K562 (cell line): ENCODE measurements around the gene SAMD11. TPM values are rescaled to one million over a fixed set of nuclear protein-coding genes. Genes with fewer than 3 reads are reported as not detected.

Experiments
- ZFX ChIP-seq: sonication (generic); formaldehyde crosslinking; IDR thresholded peaks from 2 replicates; pipeline ENCODE4 v1.8.0; 2022; ENCODE audit warnings: mild to moderate bottlenecking, missing genetic modification reagents, moderate library complexity
- polyA plus RNA-seq, 8 experiments: library from polyadenylated mRNA; depleted of rRNA in 4 of 8; stranded (reverse) in 5 of 8; unstranded in 3 of 8; fragments of >200 nt; fragmentation: Nextera tagmentation in 2 of 8; fragmentation: Illumina TruSeq in 1 of 8; extraction: Ambion mirVana in 2 of 8; extraction: Trizol in 1 of 8; gene quantifications; 2 replicates each; pipeline versions ENCODE4 v1.2.1 to v1.2.3, GENCODE V29; 2011 to 2014; ENCODE audit warnings: inconsistent platforms in 1 of 8, missing spikeins in 1 of 8
- total RNA-seq, 7 experiments: library from RNA; depleted of rRNA in 6 of 7; stranded (reverse); fragments of >200 nt in 6 of 7; fragmentation: Illumina TruSeq in 2 of 7; extraction: Trizol in 2 of 7; gene quantifications; 2 replicates each; pipeline versions ENCODE4 v1.2.1 to v1.2.3, GENCODE V29; 2011 to 2021; ENCODE audit warnings: low replicate concordance in 1 of 7
- TF ChIP-seq, protein P1 (sequence below): fragments of 250-450 bp; sonication (Bioruptor Pico); IDR thresholded peaks from 2 replicates; pipeline ENCODE4 v1.8.0; 2022; ENCODE audit warnings: inconsistent platforms, mild to moderate bottlenecking, moderate library complexity, borderline replicate concordance
- TF ChIP-seq, protein P2 (sequence below): sonication (generic); formaldehyde crosslinking; IDR thresholded peaks from 2 replicates; pipeline ENCODE4 v1.8.0; 2022; ENCODE audit warnings: mild to moderate bottlenecking, missing genetic modification reagents
- TF ChIP-seq, protein P3 (sequence below): fragments of 250-450 bp; sonication (Bioruptor Pico); IDR thresholded peaks from 2 replicates; pipeline ENCODE4 v1.8.0; 2021; ENCODE audit warnings: borderline replicate concordance, mild to moderate bottlenecking, moderate library complexity; ENCODE audit not compliant: poor library complexity, severe bottlenecking
- TF ChIP-seq, protein P4 (sequence below): fragments of 250-450 bp; sonication (Bioruptor Pico); IDR thresholded peaks from 2 replicates; pipeline ENCODE4 v1.4.0; 2020
- TF ChIP-seq, protein P5 (sequence below): fragments of 200-800 bp; sonication (Bioruptor generic); IDR thresholded peaks from 2 replicates; pipeline ENCODE4 v1.6.1; 2017; ENCODE audit warnings: missing genetic modification characterization, missing compliant biosample characterization

The SAMD11 gene
- total and polyA plus RNA-seq, 9 of the 15 experiments (the other 6 are each of a cell fraction or from before 2014, with no cell fraction given) = 0.07 to 0.82 (median 0.11) TPM; not detected in 2

DNA sequence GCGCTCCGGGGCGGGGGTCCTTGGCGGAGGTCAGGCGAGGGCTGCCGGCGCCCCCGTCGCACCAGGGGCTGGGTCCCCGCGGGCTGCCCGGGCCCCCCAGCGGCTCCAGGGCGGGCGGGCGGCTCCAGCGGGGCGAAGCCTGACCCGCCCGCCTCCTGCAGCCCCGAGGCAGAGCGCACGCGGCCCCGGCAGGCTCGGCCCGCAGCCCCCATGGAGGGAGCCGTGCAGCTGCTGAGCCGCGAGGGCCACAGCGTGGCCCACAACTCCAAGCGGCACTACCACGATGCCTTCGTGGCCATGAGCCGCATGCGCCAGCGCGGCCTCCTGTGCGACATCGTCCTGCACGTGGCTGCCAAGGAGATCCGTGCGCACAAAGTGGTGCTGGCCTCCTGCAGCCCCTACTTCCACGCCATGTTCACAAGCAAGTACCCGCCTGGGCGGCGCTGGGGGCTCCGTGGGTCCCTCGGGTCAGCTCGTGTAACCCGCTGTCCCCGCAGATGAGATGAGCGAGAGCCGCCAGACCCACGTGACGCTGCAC is 37.5 kb downstream of the SAMD11 start (continued):
- TF ChIP-seq, protein P1, sequence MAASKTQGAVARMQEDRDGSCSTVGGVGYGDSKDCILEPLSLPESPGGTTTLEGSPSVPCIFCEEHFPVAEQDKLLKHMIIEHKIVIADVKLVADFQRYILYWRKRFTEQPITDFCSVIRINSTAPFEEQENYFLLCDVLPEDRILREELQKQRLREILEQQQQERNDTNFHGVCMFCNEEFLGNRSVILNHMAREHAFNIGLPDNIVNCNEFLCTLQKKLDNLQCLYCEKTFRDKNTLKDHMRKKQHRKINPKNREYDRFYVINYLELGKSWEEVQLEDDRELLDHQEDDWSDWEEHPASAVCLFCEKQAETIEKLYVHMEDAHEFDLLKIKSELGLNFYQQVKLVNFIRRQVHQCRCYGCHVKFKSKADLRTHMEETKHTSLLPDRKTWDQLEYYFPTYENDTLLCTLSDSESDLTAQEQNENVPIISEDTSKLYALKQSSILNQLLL (CRISPR knock-in tag) = no peak
- TF ChIP-seq, protein P2, sequence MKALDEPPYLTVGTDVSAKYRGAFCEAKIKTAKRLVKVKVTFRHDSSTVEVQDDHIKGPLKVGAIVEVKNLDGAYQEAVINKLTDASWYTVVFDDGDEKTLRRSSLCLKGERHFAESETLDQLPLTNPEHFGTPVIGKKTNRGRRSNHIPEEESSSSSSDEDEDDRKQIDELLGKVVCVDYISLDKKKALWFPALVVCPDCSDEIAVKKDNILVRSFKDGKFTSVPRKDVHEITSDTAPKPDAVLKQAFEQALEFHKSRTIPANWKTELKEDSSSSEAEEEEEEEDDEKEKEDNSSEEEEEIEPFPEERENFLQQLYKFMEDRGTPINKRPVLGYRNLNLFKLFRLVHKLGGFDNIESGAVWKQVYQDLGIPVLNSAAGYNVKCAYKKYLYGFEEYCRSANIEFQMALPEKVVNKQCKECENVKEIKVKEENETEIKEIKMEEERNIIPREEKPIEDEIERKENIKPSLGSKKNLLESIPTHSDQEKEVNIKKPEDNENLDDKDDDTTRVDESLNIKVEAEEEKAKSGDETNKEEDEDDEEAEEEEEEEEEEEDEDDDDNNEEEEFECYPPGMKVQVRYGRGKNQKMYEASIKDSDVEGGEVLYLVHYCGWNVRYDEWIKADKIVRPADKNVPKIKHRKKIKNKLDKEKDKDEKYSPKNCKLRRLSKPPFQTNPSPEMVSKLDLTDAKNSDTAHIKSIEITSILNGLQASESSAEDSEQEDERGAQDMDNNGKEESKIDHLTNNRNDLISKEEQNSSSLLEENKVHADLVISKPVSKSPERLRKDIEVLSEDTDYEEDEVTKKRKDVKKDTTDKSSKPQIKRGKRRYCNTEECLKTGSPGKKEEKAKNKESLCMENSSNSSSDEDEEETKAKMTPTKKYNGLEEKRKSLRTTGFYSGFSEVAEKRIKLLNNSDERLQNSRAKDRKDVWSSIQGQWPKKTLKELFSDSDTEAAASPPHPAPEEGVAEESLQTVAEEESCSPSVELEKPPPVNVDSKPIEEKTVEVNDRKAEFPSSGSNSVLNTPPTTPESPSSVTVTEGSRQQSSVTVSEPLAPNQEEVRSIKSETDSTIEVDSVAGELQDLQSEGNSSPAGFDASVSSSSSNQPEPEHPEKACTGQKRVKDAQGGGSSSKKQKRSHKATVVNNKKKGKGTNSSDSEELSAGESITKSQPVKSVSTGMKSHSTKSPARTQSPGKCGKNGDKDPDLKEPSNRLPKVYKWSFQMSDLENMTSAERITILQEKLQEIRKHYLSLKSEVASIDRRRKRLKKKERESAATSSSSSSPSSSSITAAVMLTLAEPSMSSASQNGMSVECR (CRISPR knock-in tag) = 0 out of 2 replicates have a peak, but pooled peaks have one; percentile 40
- TF ChIP-seq ZFX (CRISPR knock-in tag) = peak; percentile 6; the same call in 1 of the 2 replicates
- TF ChIP-seq, protein P3, sequence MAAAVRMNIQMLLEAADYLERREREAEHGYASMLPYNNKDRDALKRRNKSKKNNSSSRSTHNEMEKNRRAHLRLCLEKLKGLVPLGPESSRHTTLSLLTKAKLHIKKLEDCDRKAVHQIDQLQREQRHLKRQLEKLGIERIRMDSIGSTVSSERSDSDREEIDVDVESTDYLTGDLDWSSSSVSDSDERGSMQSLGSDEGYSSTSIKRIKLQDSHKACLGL = no peak
- TF ChIP-seq, protein P4, sequence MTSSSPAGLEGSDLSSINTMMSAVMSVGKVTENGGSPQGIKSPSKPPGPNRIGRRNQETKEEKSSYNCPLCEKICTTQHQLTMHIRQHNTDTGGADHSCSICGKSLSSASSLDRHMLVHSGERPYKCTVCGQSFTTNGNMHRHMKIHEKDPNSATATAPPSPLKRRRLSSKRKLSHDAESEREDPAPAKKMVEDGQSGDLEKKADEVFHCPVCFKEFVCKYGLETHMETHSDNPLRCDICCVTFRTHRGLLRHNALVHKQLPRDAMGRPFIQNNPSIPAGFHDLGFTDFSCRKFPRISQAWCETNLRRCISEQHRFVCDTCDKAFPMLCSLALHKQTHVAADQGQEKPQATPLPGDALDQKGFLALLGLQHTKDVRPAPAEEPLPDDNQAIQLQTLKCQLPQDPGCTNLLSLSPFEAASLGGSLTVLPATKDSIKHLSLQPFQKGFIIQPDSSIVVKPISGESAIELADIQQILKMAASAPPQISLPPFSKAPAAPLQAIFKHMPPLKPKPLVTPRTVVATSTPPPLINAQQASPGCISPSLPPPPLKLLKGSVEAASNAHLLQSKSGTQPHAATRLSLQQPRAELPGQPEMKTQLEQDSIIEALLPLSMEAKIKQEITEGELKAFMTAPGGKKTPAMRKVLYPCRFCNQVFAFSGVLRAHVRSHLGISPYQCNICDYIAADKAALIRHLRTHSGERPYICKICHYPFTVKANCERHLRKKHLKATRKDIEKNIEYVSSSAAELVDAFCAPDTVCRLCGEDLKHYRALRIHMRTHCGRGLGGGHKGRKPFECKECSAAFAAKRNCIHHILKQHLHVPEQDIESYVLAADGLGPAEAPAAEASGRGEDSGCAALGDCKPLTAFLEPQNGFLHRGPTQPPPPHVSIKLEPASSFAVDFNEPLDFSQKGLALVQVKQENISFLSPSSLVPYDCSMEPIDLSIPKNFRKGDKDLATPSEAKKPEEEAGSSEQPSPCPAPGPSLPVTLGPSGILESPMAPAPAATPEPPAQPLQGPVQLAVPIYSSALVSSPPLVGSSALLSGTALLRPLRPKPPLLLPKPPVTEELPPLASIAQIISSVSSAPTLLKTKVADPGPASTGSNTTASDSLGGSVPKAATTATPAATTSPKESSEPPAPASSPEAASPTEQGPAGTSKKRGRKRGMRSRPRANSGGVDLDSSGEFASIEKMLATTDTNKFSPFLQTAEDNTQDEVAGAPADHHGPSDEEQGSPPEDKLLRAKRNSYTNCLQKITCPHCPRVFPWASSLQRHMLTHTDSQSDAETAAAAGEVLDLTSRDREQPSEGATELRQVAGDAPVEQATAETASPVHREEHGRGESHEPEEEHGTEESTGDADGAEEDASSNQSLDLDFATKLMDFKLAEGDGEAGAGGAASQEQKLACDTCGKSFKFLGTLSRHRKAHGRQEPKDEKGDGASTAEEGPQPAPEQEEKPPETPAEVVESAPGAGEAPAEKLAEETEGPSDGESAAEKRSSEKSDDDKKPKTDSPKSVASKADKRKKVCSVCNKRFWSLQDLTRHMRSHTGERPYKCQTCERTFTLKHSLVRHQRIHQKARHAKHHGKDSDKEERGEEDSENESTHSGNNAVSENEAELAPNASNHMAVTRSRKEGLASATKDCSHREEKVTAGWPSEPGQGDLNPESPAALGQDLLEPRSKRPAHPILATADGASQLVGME (CRISPR knock-in tag) = no peak
- TF ChIP-seq, protein P5, sequence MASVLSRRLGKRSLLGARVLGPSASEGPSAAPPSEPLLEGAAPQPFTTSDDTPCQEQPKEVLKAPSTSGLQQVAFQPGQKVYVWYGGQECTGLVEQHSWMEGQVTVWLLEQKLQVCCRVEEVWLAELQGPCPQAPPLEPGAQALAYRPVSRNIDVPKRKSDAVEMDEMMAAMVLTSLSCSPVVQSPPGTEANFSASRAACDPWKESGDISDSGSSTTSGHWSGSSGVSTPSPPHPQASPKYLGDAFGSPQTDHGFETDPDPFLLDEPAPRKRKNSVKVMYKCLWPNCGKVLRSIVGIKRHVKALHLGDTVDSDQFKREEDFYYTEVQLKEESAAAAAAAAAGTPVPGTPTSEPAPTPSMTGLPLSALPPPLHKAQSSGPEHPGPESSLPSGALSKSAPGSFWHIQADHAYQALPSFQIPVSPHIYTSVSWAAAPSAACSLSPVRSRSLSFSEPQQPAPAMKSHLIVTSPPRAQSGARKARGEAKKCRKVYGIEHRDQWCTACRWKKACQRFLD (CRISPR knock-in tag) = peak; percentile 44; the same call in 1 of the 2 replicates
